Measurements from ENCODE around the gene HSD17B12. TPM values are rescaled to one million over a fixed set of nuclear protein-coding genes. Genes with fewer than 3 reads are reported as not detected.

HSD17B12 gene
- total RNA-seq, 5 donors from 2014 or later (not counting 1 experiment from before 2014, with no cell fraction given), result 17.9 to 25.6 (median 23.8) TPM

GRCh38 chr11:43872995-43873394 is 192.5 kb downstream of the HSD17B12 start:
- 77% methylated on average over 6 of the region's 7 CpGs for WGBS (ENCODE audit: insufficient coverage)
- ChIA-PET POLR2A (interaction anchor here in 1 of 2 donors (0.6 kb wide), 1 partner anchor 81 kb away, joined by 3 read pairs; no protein-coding TSS in a partner anchor), CTCF (interaction anchor here in 1 of 2 donors (0.7 kb wide), 1 partner anchor 74 kb away, joined by 3 read pairs; no protein-coding TSS in a partner anchor)
- peaks cover 7 to 19% of the 10 kb centered on the region in 2 experiments for H3K27me3 ChIP-seq (replicated peaks in 1 of 2; ENCODE audit: control insufficient read depth in 2 of 2, extremely low read depth in 1 of 2, insufficient read depth in 2 of 2, low read length in 1 of 2)
- no peaks in the 10 kb centered on the region for H3K36me3 ChIP-seq (ENCODE audit: control insufficient read depth in 2 of 2, extremely low read depth in 1 of 2, insufficient read depth in 1 of 2, low read length in 1 of 2)
- Mint-ChIP-seq H3K36me3 (no peaks in the 10 kb centered on the region), H3K4me1 (peaks cover 14 to 16% (median 16%) of the 10 kb centered on the region in 3 donors), H3K27ac (no peak overlapping the region), H3K9me3 (no peaks in the 10 kb centered on the region), H3K27me3 (peaks cover 50 to 67% of the 10 kb centered on the region in 2 donors), H3K4me3 (no peak overlapping the region)
- no peak for DNase-seq
- no peak for ATAC-seq (replicated peaks in 1 of 4)
- H3K27ac ChIP-seq (ENCODE audit: low read length), result no peak overlapping the region
- no peaks in the 10 kb centered on the region for H3K9me3 ChIP-seq
- no peak overlapping the region for H3K4me3 ChIP-seq (ENCODE audit: control insufficient read depth in 1 of 2, extremely low read depth in 1 of 2, low read length in 1 of 2)
- H3K4me1 ChIP-seq (ENCODE audit: control insufficient read depth in 1 of 2, extremely low read depth in 1 of 2, insufficient read depth in 2 of 2, low read length in 2 of 2), result peaks cover 4 to 13% of the 10 kb centered on the region in 2 experiments

GRCh38 chr11:43874078-43874477 is 193.5 kb downstream of the HSD17B12 start:
- H3K27ac ChIP-seq (ENCODE audit: low read length), result no peak overlapping the region
- H3K4me1 ChIP-seq (ENCODE audit: control insufficient read depth in 1 of 2, extremely low read depth in 1 of 2, insufficient read depth in 2 of 2, low read length in 2 of 2), result peaks cover 2 to 7% of the 10 kb centered on the region in 2 experiments
- 80% methylated on average over 1 of the region's 3 CpGs for WGBS (ENCODE audit: insufficient coverage)
- no peaks in the 10 kb centered on the region for H3K9me3 Mint-ChIP-seq
- H3K9me3 ChIP-seq, result no peaks in the 10 kb centered on the region
- ATAC-seq (replicated peaks in 1 of 4) (no peak), DNase-seq (no peak)
- no peak overlapping the region for H3K4me3 ChIP-seq (ENCODE audit: control insufficient read depth in 1 of 2, extremely low read depth in 1 of 2, low read length in 1 of 2)
- ChIA-PET POLR2A (no interaction called here), CTCF (interaction anchor here in 1 of 2 donors (0.6 kb wide), 1 partner anchor 23 kb away, joined by 3 read pairs; no protein-coding TSS in a partner anchor)
- H3K4me3 Mint-ChIP-seq, result no peak overlapping the region
- peak overlapping the region in 1 of 2 donors; percentile 9 for H3K27ac Mint-ChIP-seq
- H3K27me3 ChIP-seq (replicated peaks in 1 of 2; ENCODE audit: control insufficient read depth in 2 of 2, extremely low read depth in 1 of 2, insufficient read depth in 2 of 2, low read length in 1 of 2), result peaks cover 9 to 23% of the 10 kb centered on the region in 2 experiments
- H3K36me3 Mint-ChIP-seq, result no peaks in the 10 kb centered on the region
- H3K36me3 ChIP-seq (ENCODE audit: control insufficient read depth in 2 of 2, extremely low read depth in 1 of 2, insufficient read depth in 1 of 2, low read length in 1 of 2), result no peaks in the 10 kb centered on the region
- peaks cover 55 to 71% of the 10 kb centered on the region in 2 donors for H3K27me3 Mint-ChIP-seq
- H3K4me1 Mint-ChIP-seq, result peaks cover 6 to 7% (median 7%) of the 10 kb centered on the region in 3 donors

GRCh38 chr11:43874738-43875137 is 194.2 kb downstream of the HSD17B12 start:
- DNase-seq (no peak), ATAC-seq (replicated peaks in 1 of 4) (no peak)
- no peaks in the 10 kb centered on the region for H3K36me3 ChIP-seq (ENCODE audit: control insufficient read depth in 2 of 2, extremely low read depth in 1 of 2, insufficient read depth in 1 of 2, low read length in 1 of 2)
- no CpG with 5 or more reads among the region's 1 CpG for WGBS (ENCODE audit: insufficient coverage)
- H3K27ac Mint-ChIP-seq, result no peak overlapping the region
- peaks cover 55 to 71% of the 10 kb centered on the region in 2 donors for H3K27me3 Mint-ChIP-seq
- H3K4me3 Mint-ChIP-seq, result no peak overlapping the region
- no peak overlapping the region for H3K4me3 ChIP-seq (ENCODE audit: control insufficient read depth in 1 of 2, extremely low read depth in 1 of 2, low read length in 1 of 2)
- peaks cover 0 to under 1% (median under 1%) of the 10 kb centered on the region in 3 donors for H3K4me1 Mint-ChIP-seq
- no peaks in the 10 kb centered on the region for H3K36me3 Mint-ChIP-seq
- no peak overlapping the region for H3K27ac ChIP-seq (ENCODE audit: low read length)
- no peaks in the 10 kb centered on the region for H3K9me3 Mint-ChIP-seq
- ChIA-PET CTCF (no interaction called here), POLR2A (no interaction called here)
- no peaks in the 10 kb centered on the region for H3K9me3 ChIP-seq
- H3K27me3 ChIP-seq (replicated peaks in 1 of 2; ENCODE audit: control insufficient read depth in 2 of 2, extremely low read depth in 1 of 2, insufficient read depth in 2 of 2, low read length in 1 of 2), result peaks cover 9 to 23% of the 10 kb centered on the region in 2 experiments
- H3K4me1 ChIP-seq (ENCODE audit: control insufficient read depth in 1 of 2, extremely low read depth in 1 of 2, insufficient read depth in 2 of 2, low read length in 2 of 2), result peaks cover 0 to under 1% of the 10 kb centered on the region in 2 experiments

DNA sequence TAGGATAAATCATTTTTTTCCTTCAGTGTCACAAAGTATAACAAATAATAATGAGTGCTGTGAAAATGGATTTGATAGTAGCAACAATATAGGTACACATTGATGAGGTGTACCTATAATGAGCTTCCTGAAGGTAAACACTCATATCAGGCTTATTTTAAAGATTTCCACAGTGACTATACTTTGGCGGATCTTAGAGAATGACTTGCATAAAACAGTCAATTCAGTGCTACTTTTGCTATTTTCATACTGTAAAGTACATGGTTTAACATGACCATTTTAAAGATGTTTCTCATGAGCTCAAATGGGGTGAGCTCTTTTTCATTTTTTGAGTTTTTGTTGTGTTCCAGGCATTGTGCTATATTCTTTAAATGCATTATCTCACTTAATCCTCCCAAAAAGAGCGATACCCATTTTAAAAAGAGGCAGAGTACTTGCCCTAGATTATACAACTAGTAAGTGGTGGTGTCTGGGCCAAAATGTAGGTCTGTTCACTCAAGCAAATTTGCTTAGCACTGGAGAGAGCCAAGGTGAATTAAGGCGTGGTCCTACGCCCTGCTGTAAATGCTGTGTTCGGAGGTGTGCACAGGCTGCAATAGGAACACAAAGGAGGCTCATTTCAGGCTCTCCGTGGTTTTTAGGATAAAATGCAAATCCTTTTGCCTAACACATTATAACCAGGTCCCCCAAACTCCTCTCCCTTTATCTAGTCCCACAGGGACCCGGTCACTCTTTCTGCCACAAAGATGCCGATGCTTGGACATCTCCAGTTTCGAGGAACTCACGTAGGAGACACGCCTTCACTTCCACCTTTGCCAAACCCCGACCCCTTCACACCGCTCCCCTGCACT is 199.5 kb downstream of the HSD17B12 start:
- Histone ChIP-seq H3K36me3 (ENCODE audit: control insufficient read depth in 2 of 2, extremely low read depth in 1 of 2, insufficient read depth in 1 of 2, low read length in 1 of 2) (peaks cover 0 to 24% of the 10 kb centered on the region in 2 donors), H3K4me3 (ENCODE audit: control insufficient read depth in 1 of 2, extremely low read depth in 1 of 2, low read length in 1 of 2) (peak overlapping the region; percentile 84 to 98), H3K9me3 (no peaks in the 10 kb centered on the region), H3K27ac (ENCODE audit: low read length) (peak overlapping the region; percentile 59), H3K27me3 (replicated peaks in 1 of 2; ENCODE audit: control insufficient read depth in 2 of 2, extremely low read depth in 1 of 2, insufficient read depth in 2 of 2, low read length in 1 of 2) (peaks cover 6 to 12% of the 10 kb centered on the region in 2 experiments), H3K4me1 (ENCODE audit: control insufficient read depth in 1 of 2, extremely low read depth in 1 of 2, insufficient read depth in 2 of 2, low read length in 2 of 2) (peaks cover 10 to 16% of the 10 kb centered on the region in 2 experiments)
- ATAC-seq (replicated peaks in 1 of 4), result peak in 3 of 4 experiments; percentile 2 to 30 (median 5)
- DNase-seq, result peak in 1 of 35 experiments; percentile 5
- H3K9me3 Mint-ChIP-seq, result no peaks in the 10 kb centered on the region
- peaks cover 20 to 38% (median 37%) of the 10 kb centered on the region in 3 donors for H3K4me1 Mint-ChIP-seq
- peaks cover 26% of the 10 kb centered on the region for H3K36me3 Mint-ChIP-seq
- ChIA-PET POLR2A (no interaction called here), CTCF (interaction anchor here in 1 of 2 donors (0.9 kb wide), 1 partner anchor 10 kb away, joined by 6 read pairs; no protein-coding TSS in a partner anchor)
- peak overlapping the region; percentile 89 to 96 for H3K27ac Mint-ChIP-seq
- WGBS (ENCODE audit: insufficient coverage), result 35% methylated on average over 10 of the region's 13 CpGs
- peak overlapping the region; percentile 93 to 99 (median 97) for H3K4me3 Mint-ChIP-seq
- H3K27me3 Mint-ChIP-seq, result peaks cover 22 to 31% of the 10 kb centered on the region in 2 donors

- Mint-ChIP-seq H3K9me3 (no peaks in the 10 kb centered on the region), H3K27ac (peak within 1 kb of the TSS; percentile 89 to 96), H3K4me3 (peak within 1 kb of the TSS; percentile 93 to 99 (median 97)), H3K36me3 (peaks cover 33% of the 10 kb centered on the region), H3K27me3 (peaks cover 15 to 24% of the 10 kb centered on the region in 2 donors), H3K4me1 (peaks cover 20 to 38% (median 37%) of the 10 kb centered on the region in 3 donors)
- 0% methylated on average over 35 of the region's 36 CpGs for WGBS (ENCODE audit: insufficient coverage)
- POLR2A ChIA-PET, result interaction anchor here in 1 of 2 donors (1.1 kb wide), 1 partner anchor 9 kb away, joined by 3 read pairs; no protein-coding TSS in a partner anchor
- Histone ChIP-seq H3K27ac (ENCODE audit: low read length) (peak within 1 kb of the TSS; percentile 59), H3K27me3 (replicated peaks in 1 of 2; ENCODE audit: control insufficient read depth in 2 of 2, extremely low read depth in 1 of 2, insufficient read depth in 2 of 2, low read length in 1 of 2) (peaks cover 3 to 12% of the 10 kb centered on the region in 2 experiments), H3K36me3 (ENCODE audit: control insufficient read depth in 2 of 2, extremely low read depth in 1 of 2, insufficient read depth in 1 of 2, low read length in 1 of 2) (peaks cover 0 to 31% of the 10 kb centered on the region in 2 donors), H3K9me3 (no peaks in the 10 kb centered on the region), H3K4me1 (ENCODE audit: control insufficient read depth in 1 of 2, extremely low read depth in 1 of 2, insufficient read depth in 2 of 2, low read length in 2 of 2) (peaks cover 10 to 16% of the 10 kb centered on the region in 2 experiments), H3K4me3 (ENCODE audit: control insufficient read depth in 1 of 2, extremely low read depth in 1 of 2, low read length in 1 of 2) (peak within 1 kb of the TSS; percentile 84 to 98)
- CTCF ChIA-PET, result interaction anchor here (0.7 to 1.2 kb wide), 3 partner anchors 10 to 20 kb away, joined by 3 to 4 read pairs (median 3); no protein-coding TSS in a partner anchor
- ATAC-seq (replicated peaks in 1 of 4) (peak; percentile 98 to 99 (median 98)), DNase-seq (peak; percentile 81 to 95 (median 88))
Observed at GRCh38 chr11:43880640-43881159, 200.2 kb downstream of the HSD17B12 start, which contains the start of gene ALKBH3. ALKBH3 (plus strand) TSS chr11:43880831; CDS start chr11:43882653, 1,822 bp downstream.

GRCh38 chr11:43892851-43893250 is 212.3 kb downstream of the HSD17B12 start:
- Histone ChIP-seq H3K27me3 (replicated peaks in 1 of 2; ENCODE audit: control insufficient read depth in 2 of 2, extremely low read depth in 1 of 2, insufficient read depth in 2 of 2, low read length in 1 of 2) (no peaks in the 10 kb centered on the region), H3K27ac (ENCODE audit: low read length) (no peak overlapping the region), H3K4me3 (ENCODE audit: control insufficient read depth in 1 of 2, extremely low read depth in 1 of 2, low read length in 1 of 2) (no peak overlapping the region), H3K36me3 (ENCODE audit: control insufficient read depth in 2 of 2, extremely low read depth in 1 of 2, insufficient read depth in 1 of 2, low read length in 1 of 2) (peaks cover 6 to 73% of the 10 kb centered on the region in 2 donors), H3K4me1 (ENCODE audit: control insufficient read depth in 1 of 2, extremely low read depth in 1 of 2, insufficient read depth in 2 of 2, low read length in 2 of 2) (no peaks in the 10 kb centered on the region), H3K9me3 (no peaks in the 10 kb centered on the region)
- no peak for DNase-seq
- ATAC-seq (replicated peaks in 1 of 4), result no peak
- 0% methylated on average over 1 of the region's 3 CpGs for WGBS (ENCODE audit: insufficient coverage)
- Mint-ChIP-seq H3K27ac (no peak overlapping the region), H3K4me1 (peaks cover 9 to 11% (median 10%) of the 10 kb centered on the region in 3 donors), H3K36me3 (peaks cover 68% of the 10 kb centered on the region), H3K27me3 (no peaks in the 10 kb centered on the region), H3K4me3 (no peak overlapping the region), H3K9me3 (no peaks in the 10 kb centered on the region)
- ChIA-PET CTCF (interaction anchor here in 1 of 2 donors (0.5 to 0.6 kb wide), 2 partner anchors 9 to 522 kb away, joined by 4 to 5 read pairs; no protein-coding TSS in a partner anchor), POLR2A (interaction anchor here in 1 of 2 donors (0.8 kb wide), 1 partner anchor 52 kb away, joined by 4 read pairs; no protein-coding TSS in a partner anchor)
